Heart right ventricle (tissue), 16 donors: Measurements from ENCODE around the gene SHFL. TPM values are rescaled to one million over a fixed set of nuclear protein-coding genes. Genes with fewer than 3 reads are reported as not detected.

ENCODE experiments used
- ATAC-seq, 8 donors: fragments of 200-7000 bp; cut with Tn5 transposase; one replicate each; pipeline ENCODE4 v1.9.1; 2020; ENCODE audit warnings: mild to moderate bottlenecking in 8 of 8, moderate library complexity in 8 of 8, moderate number of reproducible peaks in 1 of 8
- DNase-seq, 2 donors: peaks; one replicate each; pipeline ENCODE4 v3.0.0-alpha.2; 2020
- H3K27ac ChIP-seq, 10 donors: fragments of 200-600 bp; sonication (generic) in 2 of 10; one replicate each; pipeline versions ENCODE4 v1.5.0 to v1.8.0; 2020 to 2022; ENCODE audit warnings: mild to moderate bottlenecking in 3 of 10
- H3K27me3 ChIP-seq, 7 donors: fragments of 200-600 bp; one replicate each; pipeline ENCODE4 v1.8.0; 2021 to 2022; ENCODE audit warnings: mild to moderate bottlenecking in 2 of 7
- H3K36me3 ChIP-seq, 9 donors: fragments of 200-600 bp; sonication (generic) in 1 of 9; one replicate each; pipeline versions ENCODE4 v1.5.0 to v1.8.0; 2020 to 2022; ENCODE audit warnings: mild to moderate bottlenecking in 2 of 9
- H3K4me1 ChIP-seq, 9 donors: fragments of 200-600 bp; sonication (generic) in 1 of 9; one replicate each; pipeline versions ENCODE4 v1.5.0 to v1.8.0; 2020 to 2022; ENCODE audit warnings: mild to moderate bottlenecking in 4 of 9
- H3K4me3 ChIP-seq, 10 donors: fragments of 200-600 bp; sonication (generic) in 2 of 10; one replicate each; pipeline versions ENCODE4 v1.5.0 to v1.8.0; 2020 to 2022; ENCODE audit warnings: mild to moderate bottlenecking in 7 of 10, moderate library complexity in 2 of 10
- H3K9me3 ChIP-seq, 11 donors: fragments of 200-600 bp in 10 of 11; sonication (generic) in 2 of 11; one replicate each; pipeline versions ENCODE4 v1.5.0 to v1.8.0; 2013 to 2022; ENCODE audit warnings: mild to moderate bottlenecking in 2 of 11, control low read depth in 1 of 11, moderate library complexity in 1 of 11
- WGBS, 2 donors: extraction: QIAGEN DNeasy Blood & Tissue Kit; methylation state at CpG; one replicate each; pipeline ENCODE4 v1.1.7; 2013; ENCODE audit warnings: inconsistent platforms in 1 of 2; 5-methylcytosine and 5-hydroxymethylcytosine counted together
- intact Hi-C, 10 donors: fragments of 100-400 bp; cut with DNase I; formaldehyde crosslinking; loops; one replicate each; pipeline versions ENCODE4 v1.11.1 to v1.14.2; 2022
- polyA plus RNA-seq, 2 donors: library from polyadenylated mRNA; stranded (reverse); fragments of 200-250 nt; gene quantifications; one replicate each; pipeline ENCODE4 v1.2.3, GENCODE V29; 2013
- total RNA-seq, 10 donors: library from RNA; stranded (reverse); fragmentation: NEBNext Ultra II Directional in 3 of 10; extraction: Animal tissue kit (Norgen Biotek cat#: 25700) in 3 of 10; gene quantifications; one replicate each; pipeline versions ENCODE4 v1.2.1 to v1.2.4, GENCODE V29; 2021 to 2023
- TF ChIP-seq, protein P1 (sequence below), 9 donors: fragments of 200-600 bp; sonication (generic) in 2 of 9; IDR thresholded peaks; one replicate each; pipeline versions ENCODE4 v1.5.0 to v1.8.0; 2021 to 2022; ENCODE audit warnings: antibody characterized with exemption in 9 of 9, mild to moderate bottlenecking in 5 of 9, moderate library complexity in 1 of 9
- donor health status: Arrhythmogenic right ventricular cardiomyopathy.
- donor health status: ischemic (EF 13 %, LVEDD 7.1; RV severe dilation, severe dysfunction).
- donor health status: healthy with polysubstance abuse.
- donor health status: DM: no; HTN: yes; CAD: no.
- donor health status: DM: no; HTN: no; CAD: no.
- donor health status: ischemic (EF 25% LVEDD 6.9; RV normal size, moderate dysfunction).
- donor health status: ischemic (EF 25% LVEDD 5.7; RV mildly dilated, moderate dysfunction).
- donor health status: healthy.
- donor health status: DM: yes; HTN: yes; CAD: no.
- donor health status: Ischemic cardiomyopathy.
- donor health status: ischemic (EF 35%, LVEDD 5.7; RV mildly dilated, moderate dysfunction).
- donor health status: nonischemic (EF 11% LVEDD 7.7; RV severe dilation, severe dysfunction).
- donor health status: DM: yes; HTN: yes; CAD: no.
- donor health status: PGD.
- donor health status: ischemic (EF 29% LVEDD 5.4; RV normal size, mild dysfunction).
- donor health status: nonischemic (EF 23%, LVEDD 6.1; RV moderate dilation, normal function).

SHFL gene
- total and polyA plus RNA-seq, 12 donors: 4.0 to 30.2 (median 10.2) TPM

DNA sequence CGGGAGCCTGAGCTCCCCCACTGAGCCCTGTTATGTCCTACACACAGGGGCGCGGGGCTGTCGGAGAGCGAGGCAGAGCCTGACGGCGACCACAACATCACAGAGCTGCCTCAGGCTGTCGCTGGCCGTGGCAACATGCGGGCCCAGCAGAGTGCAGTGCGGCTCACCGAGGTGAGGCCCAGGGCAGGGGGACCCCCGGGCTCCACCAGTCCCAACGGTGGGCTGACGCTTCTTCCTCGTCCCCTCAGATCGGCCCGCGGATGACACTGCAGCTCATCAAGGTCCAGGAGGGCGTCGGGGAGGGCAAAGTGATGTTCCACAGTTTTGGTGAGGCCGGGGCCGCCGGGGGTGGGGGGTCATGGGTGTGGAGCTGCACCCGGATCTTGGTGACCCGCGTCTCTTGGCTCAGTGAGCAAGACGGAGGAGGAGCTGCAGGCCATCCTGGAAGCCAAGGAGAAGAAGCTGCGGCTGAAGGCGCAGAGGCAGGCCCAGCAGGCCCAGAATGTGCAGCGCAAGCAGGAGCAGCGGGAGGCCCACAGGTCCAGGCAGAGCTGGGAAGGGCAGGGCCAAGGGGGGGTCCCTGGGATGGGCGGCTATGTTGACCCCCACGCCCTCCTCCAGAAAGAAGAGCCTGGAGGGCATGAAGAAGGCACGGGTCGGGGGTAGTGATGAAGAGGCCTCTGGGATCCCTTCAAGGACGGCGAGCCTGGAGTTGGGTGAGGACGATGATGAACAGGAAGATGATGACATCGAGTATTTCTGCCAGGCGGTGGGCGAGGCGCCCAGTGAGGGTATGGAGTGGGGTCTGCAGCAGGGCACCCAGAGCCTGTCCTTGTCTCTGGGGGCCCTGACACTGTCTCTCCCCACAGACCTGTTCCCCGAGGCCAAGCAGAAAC lies 24.2 kb downstream of the SHFL start:
- Histone ChIP-seq H3K4me1 (peaks cover 5 to 57% (median 19%) of the 10 kb centered on the region in 9 donors), H3K4me3 (no peak overlapping the region), H3K9me3 (no peaks in the 10 kb centered on the region), H3K27me3 (no peaks in the 10 kb centered on the region), H3K27ac (peak overlapping the region in 1 of 10 donors; percentile 78), H3K36me3 (peaks cover 4 to 67% (median 38%) of the 10 kb centered on the region in 9 donors)
- DNase-seq (no peak), ATAC-seq (no peak)
- TF ChIP-seq, protein P1, sequence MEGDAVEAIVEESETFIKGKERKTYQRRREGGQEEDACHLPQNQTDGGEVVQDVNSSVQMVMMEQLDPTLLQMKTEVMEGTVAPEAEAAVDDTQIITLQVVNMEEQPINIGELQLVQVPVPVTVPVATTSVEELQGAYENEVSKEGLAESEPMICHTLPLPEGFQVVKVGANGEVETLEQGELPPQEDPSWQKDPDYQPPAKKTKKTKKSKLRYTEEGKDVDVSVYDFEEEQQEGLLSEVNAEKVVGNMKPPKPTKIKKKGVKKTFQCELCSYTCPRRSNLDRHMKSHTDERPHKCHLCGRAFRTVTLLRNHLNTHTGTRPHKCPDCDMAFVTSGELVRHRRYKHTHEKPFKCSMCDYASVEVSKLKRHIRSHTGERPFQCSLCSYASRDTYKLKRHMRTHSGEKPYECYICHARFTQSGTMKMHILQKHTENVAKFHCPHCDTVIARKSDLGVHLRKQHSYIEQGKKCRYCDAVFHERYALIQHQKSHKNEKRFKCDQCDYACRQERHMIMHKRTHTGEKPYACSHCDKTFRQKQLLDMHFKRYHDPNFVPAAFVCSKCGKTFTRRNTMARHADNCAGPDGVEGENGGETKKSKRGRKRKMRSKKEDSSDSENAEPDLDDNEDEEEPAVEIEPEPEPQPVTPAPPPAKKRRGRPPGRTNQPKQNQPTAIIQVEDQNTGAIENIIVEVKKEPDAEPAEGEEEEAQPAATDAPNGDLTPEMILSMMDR (IDR thresholded peaks at IDR 0.05): no peak
- WGBS, 2 donors: 92% methylated on average over 43 to 44 of the region's 44 CpGs
- intact Hi-C loops: loop anchor here in 3 of 10 donors (5.0 to 10.0 kb wide), 3 partner anchors 124 to 178 kb away; partner anchors contain the start of genes OLFM2 (in 1 of the 3) and S1PR2 (in 1 of the 3)

- TF ChIP-seq, protein P1 (IDR thresholded peaks at IDR 0.05): no peak
- 92 to 95% methylated on average over 19 of the region's 19 CpGs for WGBS, 2 donors
- Histone ChIP-seq H3K36me3 (peaks cover 4 to 73% (median 44%) of the 10 kb centered on the region in 9 donors), H3K27ac (peak overlapping the region in 1 of 10 donors; percentile 78), H3K4me1 (peaks cover 5 to 51% (median 14%) of the 10 kb centered on the region in 9 donors), H3K27me3 (no peaks in the 10 kb centered on the region), H3K4me3 (no peak overlapping the region), H3K9me3 (no peaks in the 10 kb centered on the region)
- no peak for DNase-seq
- intact Hi-C loops: loop anchor here in 3 of 10 donors (5.0 to 10.0 kb wide), 3 partner anchors 124 to 179 kb away; partner anchors contain the start of genes OLFM2 (in 1 of the 3) and S1PR2 (in 1 of the 3)
- no peak for ATAC-seq
Measured at GRCh38 chr19:10110972-10111317, 24.8 kb downstream of the SHFL start.

DNA sequence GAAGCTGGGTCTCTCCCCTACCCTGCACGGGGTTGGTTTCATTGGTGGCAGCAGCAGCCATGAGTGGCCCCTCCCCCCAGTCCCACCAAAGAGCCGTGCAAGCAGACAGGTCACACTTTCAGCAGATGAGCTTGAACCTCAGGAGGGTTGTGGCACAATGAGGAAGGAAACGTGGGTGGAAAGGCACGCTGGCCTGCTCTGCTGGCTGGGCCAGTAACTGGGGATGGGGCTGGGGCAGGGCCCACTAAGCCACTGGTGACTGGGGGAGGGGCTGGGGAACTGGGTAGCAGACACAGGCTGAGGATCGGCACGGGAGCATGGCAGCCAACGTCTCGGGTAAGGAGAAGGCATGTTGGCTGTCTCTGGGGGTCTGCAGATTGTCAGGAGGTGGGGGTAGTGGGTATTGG lies 25.3 kb downstream of the SHFL start, which contains the start of gene P2RY11:
Gene P2RY11, plus strand, starts transcription at position 289 of the 407 bp plus-strand sequence. Its CDS starts 29 bp downstream, at position 318.
- Histone ChIP-seq H3K4me1 (peaks cover 5 to 50% (median 13%) of the 10 kb centered on the region in 9 donors), H3K36me3 (peaks cover 4 to 78% (median 48%) of the 10 kb centered on the region in 9 donors), H3K9me3 (no peaks in the 10 kb centered on the region), H3K27ac (peak within 1 kb of the TSS in 2 of 10 donors; percentile 21 to 78), H3K27me3 (no peaks in the 10 kb centered on the region), H3K4me3 (peak within 1 kb of the TSS in 1 of 10 donors; percentile 37)
- DNase-seq (no peak), ATAC-seq (no peak)
- intact Hi-C loops: loop anchor here in 3 of 10 donors (5.0 to 10.0 kb wide), 3 partner anchors 123 to 179 kb away; partner anchors contain the start of genes OLFM2 (in 1 of the 3) and S1PR2 (in 1 of the 3)
- TF ChIP-seq, protein P1 (IDR thresholded peaks at IDR 0.05): no peak
- WGBS, 2 donors: 64 to 66% methylated on average over 8 of the region's 8 CpGs
